Testis (tissue), 2 donors: ENCODE measurements around the gene PITPNM3.

Experiments used
- CTCF ChIP-seq, 3 experiments: fragments of 450-650 bp in 2 of 3; fragments of 200-600 bp in 1 of 3; sonication (generic) in 1 of 3; IDR thresholded peaks; one replicate each; pipeline ENCODE4 v1.5.1; 2016 to 2019; ENCODE audit warnings: antibody characterized with exemption in 3 of 3, mild to moderate bottlenecking in 2 of 3, moderate library complexity in 1 of 3
- POLR2A ChIP-seq: fragments of 450-650 bp; IDR thresholded peaks from one replicate; pipeline ENCODE4 v1.6.1; 2017; ENCODE audit warnings: antibody characterized with exemption, mild to moderate bottlenecking, moderate library complexity

- TF ChIP-seq POLR2A (no peak), CTCF (IDR thresholded peaks at IDR 0.05) (no peak)
These were observed 100.0 kb downstream of the PITPNM3 start for GRCh38 chr17:6456321-6456720.
